Stimulated activated CD8-positive, alpha-beta memory T cell treated with anti-CD3 and anti-CD28 coated beads, Interleukin-4, amount 100 ng/mL, for 48 hours (primary cell): ENCODE data around the gene INTS7.

ENCODE experiments used
- DNase-seq: peaks from one replicate; pipeline ENCODE4 v3.0.0-alpha.2; 2020

Gene INTS7

GRCh38 chr1:211902624-211903291 is 132.6 kb downstream of the INTS7 start:
- DNase-seq = no peak

GRCh38 chr1:211901945-211902344 is 133.4 kb downstream of the INTS7 start:
- DNase-seq = no peak

GRCh38 chr1:211900441-211900840 is 134.9 kb downstream of the INTS7 start:
- no peak for DNase-seq

GRCh38 chr1:211896958-211897357 is 138.4 kb downstream of the INTS7 start:
- no peak for DNase-seq

- no peak for DNase-seq
Observed at GRCh38 chr1:211895126-211895759, 140.1 kb downstream of the INTS7 start.

GRCh38 chr1:211894312-211894711 is 141.0 kb downstream of the INTS7 start:
- no peak for DNase-seq

GRCh38 chr1:211893260-211893659 is 142.1 kb downstream of the INTS7 start:
- no peak for DNase-seq

- no peak for DNase-seq
Observed at GRCh38 chr1:211892577-211892976, 142.8 kb downstream of the INTS7 start.

GRCh38 chr1:211891708-211892107 is 143.6 kb downstream of the INTS7 start:
- no peak for DNase-seq
